A673 (cell line): ENCODE measurements around the gene MRPS23. TPM values are rescaled to one million over a fixed set of nuclear protein-coding genes. Genes with fewer than 3 reads are reported as not detected.

Experiments used
- BruUV-seq: library from RNA; stranded (reverse); fragments of 400-500 nt; replicated peaks from 2 replicates; lab custom pipeline; 2021; lab: Mats Ljungman, UMichigan
- CTCF ChIA-PET: fragments of 300-600 bp; sonication (Branson Sonifier 250); formaldehyde crosslinking; loops from one replicate; lab custom pipeline; 2022; ENCODE audit warnings: antibody characterized with exemption; lab: Charles Lee
- POLR2A ChIA-PET: fragments of 300-600 bp; sonication (Branson Sonifier 250); formaldehyde crosslinking; loops from one replicate; lab custom pipeline; 2022; ENCODE audit warnings: antibody characterized with exemption; ENCODE audit not compliant: low non-redundant PET; lab: Charles Lee
- DNase-seq: peaks from one replicate; pipeline ENCODE4 v3.0.0-alpha.2; 2015; ENCODE audit warnings: low spot score
- H3K27ac ChIP-seq: fragments of 200-600 bp; sonication (generic); 2 replicates; pipeline ENCODE4 v1.5.1; 2016; ENCODE audit warnings: mixed run types, low read depth, mild to moderate bottlenecking, mixed read lengths, antibody characterized with exemption, low read length; ENCODE audit not compliant: poor library complexity, severe bottlenecking
- H3K27me3 ChIP-seq: fragments of 200-600 bp; sonication (generic); replicated peaks from 2 replicates; pipeline ENCODE4 v1.6.1; 2017; ENCODE audit warnings: mixed run types, low read depth, mild to moderate bottlenecking, mixed read lengths, antibody characterized with exemption, low read length; ENCODE audit not compliant: insufficient read depth, poor library complexity
- H3K36me3 ChIP-seq: fragments of 200-600 bp; sonication (generic); 2 replicates; pipeline ENCODE4 v1.6.1; 2016; ENCODE audit warnings: mixed run types, mild to moderate bottlenecking, mixed read lengths, antibody characterized with exemption, low read length; ENCODE audit not compliant: insufficient read depth, poor library complexity, severe bottlenecking
- H3K4me1 ChIP-seq: fragments of 200-600 bp; sonication (generic); 2 replicates; pipeline ENCODE4 v1.6.1; 2017; ENCODE audit warnings: mixed run types, mild to moderate bottlenecking, mixed read lengths, antibody characterized with exemption, low read length; ENCODE audit not compliant: insufficient read depth, poor library complexity, severe bottlenecking
- H3K4me3 ChIP-seq: fragments of 200-600 bp; sonication (generic); 2 replicates; pipeline ENCODE4 v1.5.1; 2016; ENCODE audit warnings: low read depth, mixed run types, mild to moderate bottlenecking, mixed read lengths, low read length; ENCODE audit not compliant: poor library complexity, severe bottlenecking
- H3K9me3 ChIP-seq: fragments of 200-600 bp; sonication (generic); 2 replicates; pipeline ENCODE4 v1.6.1; 2016; ENCODE audit warnings: mixed run types, low read depth, mild to moderate bottlenecking, mixed read lengths, antibody characterized with exemption, low read length; ENCODE audit not compliant: poor library complexity, severe bottlenecking
- EZH2 ChIP-seq: fragments of 200-600 bp; sonication (generic); IDR thresholded peaks from 2 replicates; pipeline ENCODE4 v1.6.1; 2017; ENCODE audit warnings: borderline replicate concordance, low read depth, mild to moderate bottlenecking, mixed read lengths, antibody characterized with exemption, low read length; ENCODE audit not compliant: poor library complexity, severe bottlenecking
- intact Hi-C: fragments of 100-400 bp; cut with micrococcal nuclease; formaldehyde crosslinking; loops from one replicate; pipeline ENCODE4 v1.10.0; 2022; ENCODE audit not compliant: unreplicated experiment
- total RNA-seq: library from RNA; stranded (reverse); gene quantifications from 2 replicates; pipeline ENCODE4 v1.2.3, GENCODE V29; 2021
- TF ChIP-seq, protein P1 (sequence below): fragments of 300-800, 200-600 bp; sonication (generic); conservative IDR thresholded peaks from 2 replicates; pipeline ENCODE4 v1.5.1; 2017; ENCODE audit warnings: low read depth, mild to moderate bottlenecking, antibody characterized with exemption, low read length, moderate library complexity, mixed read lengths

MRPS23 gene
- total RNA-seq, 1 experiment from 2014 or later: 94.2 TPM

DNA sequence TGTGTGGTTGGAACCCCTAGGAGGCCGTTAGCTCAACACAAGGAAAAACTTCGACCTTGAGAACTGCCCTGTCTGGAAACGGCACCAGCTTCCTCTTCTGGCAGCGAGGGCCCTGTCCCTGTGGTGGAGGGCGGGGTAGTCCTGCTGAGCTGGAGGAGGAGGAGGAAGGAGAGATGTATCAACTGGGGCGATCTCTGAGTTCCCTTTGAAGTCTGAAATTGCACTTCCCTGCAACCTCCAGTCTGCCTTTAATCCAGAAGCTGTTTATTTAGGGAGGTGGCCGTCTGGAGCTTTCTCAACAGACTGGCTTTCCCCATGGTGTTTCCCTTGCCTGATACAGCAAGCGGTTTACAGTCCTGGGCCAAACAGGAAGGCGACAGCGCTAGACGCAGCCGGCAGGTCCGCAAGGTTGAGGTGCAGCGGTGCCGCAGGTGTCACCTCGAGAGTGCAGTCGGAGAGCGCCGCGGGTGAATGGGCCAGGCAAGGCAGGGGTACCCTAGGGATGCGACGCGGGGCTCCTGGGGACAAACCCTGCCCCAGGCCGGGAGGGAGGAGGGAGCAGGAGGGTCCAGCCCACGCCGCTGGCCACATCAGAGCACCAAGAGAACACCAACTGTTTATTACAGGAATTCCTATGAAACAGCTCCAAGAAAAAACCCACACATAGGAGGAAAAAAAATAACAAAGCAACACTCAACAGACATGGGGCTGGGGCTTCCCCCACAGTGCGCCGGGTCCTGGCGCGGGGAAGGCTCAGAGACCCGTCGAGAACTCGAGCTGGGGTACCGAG lies 11.4 kb upstream of the MRPS23 start:
- no TSS peak for BruUV-seq
- Histone ChIP-seq H3K27ac (peak overlapping the region; percentile 22), H3K27me3 (no peaks in the 10 kb centered on the region), H3K36me3 (no peaks in the 10 kb centered on the region), H3K9me3 (no peaks in the 10 kb centered on the region), H3K4me1 (peaks cover 20% of the 10 kb centered on the region), H3K4me3 (peak overlapping the region; percentile 31)
- ChIA-PET CTCF (interaction anchor here (0.6 to 1.7 kb wide), 5 partner anchors 126 to 685 kb away, joined by 3 to 7 read pairs (median 4); no protein-coding TSS in a partner anchor), POLR2A (interaction anchor here (0.5 to 0.6 kb wide), 3 partner anchors 13 to 389 kb away, joined by 3 to 4 read pairs (median 4); no protein-coding TSS in a partner anchor)
- peak; percentile 41 for DNase-seq
- TF ChIP-seq, protein P1, sequence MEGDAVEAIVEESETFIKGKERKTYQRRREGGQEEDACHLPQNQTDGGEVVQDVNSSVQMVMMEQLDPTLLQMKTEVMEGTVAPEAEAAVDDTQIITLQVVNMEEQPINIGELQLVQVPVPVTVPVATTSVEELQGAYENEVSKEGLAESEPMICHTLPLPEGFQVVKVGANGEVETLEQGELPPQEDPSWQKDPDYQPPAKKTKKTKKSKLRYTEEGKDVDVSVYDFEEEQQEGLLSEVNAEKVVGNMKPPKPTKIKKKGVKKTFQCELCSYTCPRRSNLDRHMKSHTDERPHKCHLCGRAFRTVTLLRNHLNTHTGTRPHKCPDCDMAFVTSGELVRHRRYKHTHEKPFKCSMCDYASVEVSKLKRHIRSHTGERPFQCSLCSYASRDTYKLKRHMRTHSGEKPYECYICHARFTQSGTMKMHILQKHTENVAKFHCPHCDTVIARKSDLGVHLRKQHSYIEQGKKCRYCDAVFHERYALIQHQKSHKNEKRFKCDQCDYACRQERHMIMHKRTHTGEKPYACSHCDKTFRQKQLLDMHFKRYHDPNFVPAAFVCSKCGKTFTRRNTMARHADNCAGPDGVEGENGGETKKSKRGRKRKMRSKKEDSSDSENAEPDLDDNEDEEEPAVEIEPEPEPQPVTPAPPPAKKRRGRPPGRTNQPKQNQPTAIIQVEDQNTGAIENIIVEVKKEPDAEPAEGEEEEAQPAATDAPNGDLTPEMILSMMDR: no peak
- no peak for TF ChIP-seq EZH2
- intact Hi-C loops: loop anchor here (1.0 kb wide), 1 partner anchor 127 kb away; the partner anchor contains the start of gene VEZF1

DNA sequence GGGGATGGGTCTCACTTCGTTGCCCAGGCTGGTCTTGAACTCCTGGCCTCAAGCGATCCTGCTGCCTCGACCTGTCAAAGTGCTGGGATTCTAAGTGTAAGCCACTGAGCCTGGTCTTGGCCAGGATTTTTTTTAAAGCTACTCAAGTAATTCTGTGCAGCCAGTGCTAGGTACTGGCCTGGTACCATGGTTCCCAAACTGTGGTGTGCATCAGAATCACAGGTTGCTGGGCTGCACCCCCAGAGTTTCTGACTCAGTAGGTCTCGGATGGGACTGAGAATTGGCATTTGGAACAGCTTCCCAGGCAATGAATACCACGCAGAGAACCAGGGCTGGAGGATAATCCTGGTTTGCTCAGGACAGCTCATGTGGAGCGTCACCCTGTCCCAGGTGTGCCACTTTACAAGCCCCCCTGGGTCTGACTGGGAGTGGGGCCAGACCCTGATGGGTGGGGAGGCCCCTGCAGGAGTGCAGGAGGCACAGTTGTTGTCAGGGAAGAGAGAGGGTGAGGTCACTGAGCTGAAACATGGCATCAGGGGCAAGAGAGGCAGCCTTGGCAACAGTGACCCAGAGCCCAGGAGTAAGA lies 10.7 kb upstream of the MRPS23 start:
- Histone ChIP-seq H3K9me3 (no peaks in the 10 kb centered on the region), H3K27me3 (no peaks in the 10 kb centered on the region), H3K4me3 (no peak overlapping the region), H3K36me3 (no peaks in the 10 kb centered on the region), H3K27ac (no peak overlapping the region), H3K4me1 (peaks cover 20% of the 10 kb centered on the region)
- no TSS peak for BruUV-seq
- TF ChIP-seq EZH2: no peak
- TF ChIP-seq, protein P1: no peak
- POLR2A ChIA-PET: no interaction called here
- CTCF ChIA-PET: interaction anchor here (0.6 to 1.7 kb wide), 6 partner anchors 127 to 684 kb away, joined by 3 to 13 read pairs (median 4); no protein-coding TSS in a partner anchor
- intact Hi-C loops: loop anchor here (1.0 kb wide), 1 partner anchor 128 kb away; the partner anchor contains the start of gene VEZF1
- no peak for DNase-seq

DNA sequence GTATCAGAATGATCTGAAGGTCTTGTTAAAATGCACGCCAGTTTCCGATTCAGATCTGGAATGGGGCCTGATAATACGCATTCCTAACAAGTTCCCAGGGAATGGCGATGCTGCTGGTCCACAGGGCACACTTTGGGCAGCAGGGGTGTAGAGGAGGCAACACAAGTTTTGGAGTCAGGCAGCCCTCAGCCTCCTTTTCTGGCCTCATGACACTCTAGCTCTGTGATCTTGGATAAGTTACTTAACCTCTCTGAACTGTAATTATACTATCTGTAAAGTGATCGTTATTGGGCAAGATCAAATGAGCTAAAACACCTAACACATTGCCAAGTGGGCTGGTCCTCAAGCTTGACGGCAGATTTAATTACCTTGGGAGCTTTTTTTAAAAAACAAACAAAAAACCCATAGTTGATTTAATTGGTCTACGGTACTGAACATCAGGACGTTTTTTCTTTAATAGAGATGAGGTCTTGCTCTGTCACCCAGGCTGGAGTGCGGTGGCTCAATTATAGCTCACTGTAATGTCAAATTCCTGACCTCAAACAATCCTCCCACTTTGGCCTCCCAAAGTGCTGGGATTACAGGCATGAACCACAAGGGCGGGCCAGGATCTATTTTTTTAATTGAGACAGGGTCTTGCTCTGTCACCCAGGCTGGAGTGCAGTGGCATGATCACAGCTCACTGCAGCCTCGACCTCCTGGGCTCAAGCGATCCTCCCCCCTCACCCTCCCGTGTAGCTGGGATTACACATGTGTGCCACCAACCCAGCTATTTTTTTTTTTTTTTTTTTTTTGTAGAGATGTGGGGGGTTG lies 10.0 kb upstream of the MRPS23 start:
- no peak overlapping the region for H3K4me3 ChIP-seq
- ChIA-PET POLR2A (no interaction called here), CTCF (interaction anchor here (0.6 to 1.7 kb wide), 4 partner anchors 134 to 683 kb away, joined by 4 to 13 read pairs (median 6); no protein-coding TSS in a partner anchor)
- no TSS peak for BruUV-seq
- TF ChIP-seq, protein P1: no peak
- no peak for TF ChIP-seq EZH2
- no peaks in the 10 kb centered on the region for H3K9me3 ChIP-seq
- no peak overlapping the region for H3K27ac ChIP-seq
- H3K4me1 ChIP-seq: peaks cover 20% of the 10 kb centered on the region
- intact Hi-C loops: loop anchor here (1.0 to 10.0 kb wide), 2 partner anchors 128 to 225 kb away; partner anchors contain the start of genes DYNLL2 and VEZF1
- H3K36me3 ChIP-seq: no peaks in the 10 kb centered on the region
- DNase-seq: no peak
- no peaks in the 10 kb centered on the region for H3K27me3 ChIP-seq
